Tibial nerve (tissue), 3 donors: ENCODE results near the gene CHL1.

Experiments used
- CTCF ChIP-seq, 5 experiments: fragments of 200-600 bp in 3 of 5; fragments of 450-650 bp in 2 of 5; sonication (generic) in 3 of 5; IDR thresholded peaks; one replicate each; pipeline ENCODE4 v1.5.1; 2016 to 2019; ENCODE audit warnings: antibody characterized with exemption in 5 of 5, mild to moderate bottlenecking in 3 of 5, moderate library complexity in 2 of 5
- POLR2A ChIP-seq, 2 donors: fragments of 450-650 bp; IDR thresholded peaks; one replicate each; pipeline ENCODE4 v1.6.1; 2017; ENCODE audit warnings: antibody characterized with exemption in 2 of 2, mild to moderate bottlenecking in 2 of 2, moderate library complexity in 2 of 2

GRCh38 chr3:396293-396692, 199.7 kb downstream of the CHL1 start:
- TF ChIP-seq POLR2A (IDR thresholded peaks at IDR 0.05) (no peak), CTCF (IDR thresholded peaks at IDR 0.05) (no peak)
